ENCODE measurements around the gene PLEKHG4. TPM values are rescaled to one million over a fixed set of nuclear protein-coding genes. Genes with fewer than 3 reads are reported as not detected.

Gene PLEKHG4
- total and polyA plus RNA-seq, 10 of the 15 experiments (the other 5 are each of a cell fraction or from before 2014, with no cell fraction given): 0.14 to 2.6 (median 0.99) TPM

- in situ Hi-C loops (cut with MboI): no loop called here
- WGBS (ENCODE audit: insufficient coverage, insufficient replicate concordance, low lambda C conversion rate, missing lambda C conversion rate): 0% methylated on average over 51 of the region's 60 CpGs
- Histone ChIP-seq H3K4me3 (peak within 1 kb of the TSS; percentile 97), H3K4me1 (ENCODE audit: control insufficient read depth, insufficient read depth, low read length) (peaks cover 33% of the 10 kb centered on the region), H3K27me3 (replicated peaks in 1 of 2; ENCODE audit: control insufficient read depth in 2 of 2, insufficient read depth in 2 of 2, low read length in 1 of 2) (no peaks in the 10 kb centered on the region; a peak in 1 of 4 replicates), H3K27ac (ENCODE audit: control insufficient read depth, insufficient read depth) (peak within 1 kb of the TSS; percentile 98), H4K20me1 (ENCODE audit: control insufficient read depth, insufficient read depth) (no peaks in the 10 kb centered on the region), H3K4me2 (ENCODE audit: control insufficient read depth, insufficient read depth) (peak within 1 kb of the TSS; percentile 99), H3K36me3 (ENCODE audit: control insufficient read depth in 2 of 2, insufficient read depth in 2 of 2, low read length in 1 of 2) (no peaks in the 10 kb centered on the region), H3K9ac (ENCODE audit: control insufficient read depth, insufficient read depth, low read length) (peak within 1 kb of the TSS; percentile 82), H3K79me2 (ENCODE audit: control insufficient read depth, insufficient read depth, low read length) (peaks cover 29% of the 10 kb centered on the region), H3K9me3 (replicated peaks; ENCODE audit: control insufficient read depth, insufficient read depth, low read length) (no peaks in the 10 kb centered on the region), H2AFZ (ENCODE audit: control insufficient read depth, low read depth, low read length) (peak within 1 kb of the TSS; percentile 83)
- no TSS peak for BruUV-seq (replicated peaks)
- FAIRE-seq (peak; percentile 89), ATAC-seq (peak; percentile 66), DNase-seq (ENCODE audit: low read depth, low spot score) (peak; percentile 80)
- SMC1A ChIA-PET (ENCODE audit: uncharacterized antibody, unreplicated experiment): interaction anchor here (0.8 to 4.1 kb wide), 8 partner anchors 10 to 267 kb away, joined by 3 to 21 read pairs (median 4); partner anchors contain the start of gene TMEM208
- intact Hi-C loops (cut with micrococcal nuclease; ENCODE audit: unreplicated experiment): loop anchor here (1.0 to 2.0 kb wide), 3 partner anchors 20 to 63 kb away; partner anchors contain the start of genes E2F4 and TMEM208
- POLR2A ChIA-PET: interaction anchor here (0.6 to 8.0 kb wide), 9 partner anchors 21 to 219 kb away, joined by 3 to 100 read pairs (median 4); partner anchors contain the start of genes FBXL8, KCTD19, LRRC36 and NOL3
- CTCF ChIA-PET: interaction anchor here (0.7 to 4.9 kb wide), 11 partner anchors 13 to 115 kb away, joined by 3 to 29 read pairs (median 4); partner anchors contain the start of genes ELMO3 and TMEM208
- RAD21 ChIA-PET (ENCODE audit: unreplicated experiment): interaction anchor here (0.6 to 2.4 kb wide), 13 partner anchors 13 to 230 kb away, joined by 3 to 23 read pairs (median 6); partner anchors contain the start of genes E2F4, FBXL8, NOL3 and TMEM208
- TF ChIP-seq E2F4 (IDR thresholded peaks at IDR 0.05; ENCODE audit: low read depth, low read length) (peak; percentile 89), EP300 (IDR thresholded peaks at IDR 0.05; ENCODE audit: borderline replicate concordance in 1 of 2, control insufficient read depth in 1 of 2, low read depth in 2 of 2, low read length in 2 of 2) (no peak), RELA (IDR thresholded peaks at IDR 0.05; ENCODE audit: borderline replicate concordance, partially characterized antibody) (no peak), NKRF (conservative IDR thresholded peaks at IDR 0.05) (peak; percentile 82), ATF7 (IDR thresholded peaks at IDR 0.05; ENCODE audit: low read depth) (no peak), TCF7 (IDR thresholded peaks at IDR 0.05; ENCODE audit: borderline replicate concordance) (no peak), ZNF274 (IDR thresholded peaks at IDR 0.05; ENCODE audit: insufficient read depth, insufficient read length) (no peak), TARDBP (IDR thresholded peaks at IDR 0.05; ENCODE audit: borderline replicate concordance) (0 out of 2 replicates have a peak, but pooled peaks have one; percentile 10), BHLHE40 (IDR thresholded peaks at IDR 0.05; ENCODE audit: borderline replicate concordance in 1 of 2, low read depth in 2 of 2, low read length in 1 of 2) (peak in 1 of 2 experiments; percentile 69; a peak in 2 of 4 replicates), IKZF1 (conservative IDR thresholded peaks at IDR 0.05) (peak; percentile 39), RFX5 (IDR thresholded peaks at IDR 0.05; ENCODE audit: low read depth, low read length) (no peak), MYB (IDR thresholded peaks at IDR 0.05; ENCODE audit: borderline replicate concordance, low read depth, low read length) (no peak), FOXK2 (IDR thresholded peaks at IDR 0.05) (no peak), KAT2A (conservative IDR thresholded peaks at IDR 0.05; ENCODE audit: control insufficient read depth, low read depth, low read length) (no peak)
- TF ChIP-seq, protein P1, sequence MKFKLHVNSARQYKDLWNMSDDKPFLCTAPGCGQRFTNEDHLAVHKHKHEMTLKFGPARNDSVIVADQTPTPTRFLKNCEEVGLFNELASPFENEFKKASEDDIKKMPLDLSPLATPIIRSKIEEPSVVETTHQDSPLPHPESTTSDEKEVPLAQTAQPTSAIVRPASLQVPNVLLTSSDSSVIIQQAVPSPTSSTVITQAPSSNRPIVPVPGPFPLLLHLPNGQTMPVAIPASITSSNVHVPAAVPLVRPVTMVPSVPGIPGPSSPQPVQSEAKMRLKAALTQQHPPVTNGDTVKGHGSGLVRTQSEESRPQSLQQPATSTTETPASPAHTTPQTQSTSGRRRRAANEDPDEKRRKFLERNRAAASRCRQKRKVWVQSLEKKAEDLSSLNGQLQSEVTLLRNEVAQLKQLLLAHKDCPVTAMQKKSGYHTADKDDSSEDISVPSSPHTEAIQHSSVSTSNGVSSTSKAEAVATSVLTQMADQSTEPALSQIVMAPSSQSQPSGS (IDR thresholded peaks at IDR 0.05; ENCODE audit: low read length): no peak
- TF ChIP-seq, protein P2, sequence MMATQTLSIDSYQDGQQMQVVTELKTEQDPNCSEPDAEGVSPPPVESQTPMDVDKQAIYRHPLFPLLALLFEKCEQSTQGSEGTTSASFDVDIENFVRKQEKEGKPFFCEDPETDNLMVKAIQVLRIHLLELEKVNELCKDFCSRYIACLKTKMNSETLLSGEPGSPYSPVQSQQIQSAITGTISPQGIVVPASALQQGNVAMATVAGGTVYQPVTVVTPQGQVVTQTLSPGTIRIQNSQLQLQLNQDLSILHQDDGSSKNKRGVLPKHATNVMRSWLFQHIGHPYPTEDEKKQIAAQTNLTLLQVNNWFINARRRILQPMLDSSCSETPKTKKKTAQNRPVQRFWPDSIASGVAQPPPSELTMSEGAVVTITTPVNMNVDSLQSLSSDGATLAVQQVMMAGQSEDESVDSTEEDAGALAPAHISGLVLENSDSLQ (IDR thresholded peaks at IDR 0.05): no peak
These were observed 31.9 kb upstream of the PLEKHG4 start, which contains the start of gene FHOD1 for GRCh38 chr16:67247192-67248072. Gene FHOD1, minus strand, starts transcription at chr16:67247481. Its CDS starts 71 bp downstream, at chr16:67247410.
